HepG2 (cell line): ENCODE results near the gene FDXR. TPM values are rescaled to one million over a fixed set of nuclear protein-coding genes. Genes with fewer than 3 reads are reported as not detected.

ENCODE experiments used
- ATAC-seq: fragments of 200-7000 bp; cut with Tn5 transposase; 3 replicates; pipeline ENCODE4 v1.9.1; 2020; ENCODE audit warnings: mild to moderate bottlenecking, moderate library complexity
- BruUV-seq: library from RNA; stranded (reverse); fragments of 400-500 nt; replicated peaks from 2 replicates; lab custom pipeline; 2021; lab: Mats Ljungman, UMichigan
- CTCF ChIA-PET: fragments of 300-600 bp; formaldehyde crosslinking; extraction: SDS; loops from one replicate; lab custom pipeline; 2021; ENCODE audit warnings: low total read pairs, inconsistent platforms, low intra/inter-chr PET ratio; lab: Yijun Ruan, JAX
- POLR2A ChIA-PET: fragments of 350-600 bp; sonication (Branson Sonifier 250); formaldehyde crosslinking; loops from one replicate; lab custom pipeline; 2020; ENCODE audit warnings: antibody characterized with exemption, inconsistent platforms; lab: Yijun Ruan, JAX
- DNase-seq: peaks from one replicate; pipeline ENCODE4 v3.0.0-alpha.2; 2015; ENCODE audit warnings: low spot score
- FAIRE-seq: peaks from 3 replicates; lab custom pipeline; 2011; peaks lifted over from hg19 to GRCh38; lab: Jason Lieb, UNC
- H2AFZ ChIP-seq: one replicate; pipeline ENCODE4 v1.6.1; 2011; ENCODE audit warnings: low read length, inconsistent platforms
- H3K27ac ChIP-seq: fragments of 300-600 bp; 3 replicates; pipeline ENCODE4 v1.8.0; 2011; ENCODE audit warnings: mixed run types, mild to moderate bottlenecking, mixed read lengths, low read length, inconsistent platforms; ENCODE audit not compliant: insufficient read depth; ENCODE audit errors: extremely low read length
- H3K27me3 ChIP-seq, 2 experiments: fragments of 200-600 bp in 1 of 2; 2 replicates in 1 of 2; 3 replicates in 1 of 2; pipeline versions ENCODE4 v1.6.0 to v1.8.0; 2011; ENCODE audit warnings: low read length in 2 of 2, mild to moderate bottlenecking in 2 of 2, moderate library complexity in 2 of 2, inconsistent platforms in 1 of 2; ENCODE audit not compliant: insufficient read depth in 2 of 2, control insufficient read depth in 1 of 2
- H3K36me3 ChIP-seq, 2 experiments: fragments of 200-600 bp in 1 of 2; replicated peaks in 1 of 2; 2 replicates in 1 of 2; 3 replicates in 1 of 2; pipeline versions ENCODE4 v1.5.1 to v1.8.0; 2011; ENCODE audit warnings: low read length in 2 of 2, inconsistent platforms in 1 of 2; ENCODE audit not compliant: insufficient read depth in 2 of 2, control insufficient read depth in 1 of 2
- H3K4me1 ChIP-seq: 2 replicates; pipeline ENCODE4 v1.5.1; 2012; ENCODE audit warnings: low read length, inconsistent platforms; ENCODE audit not compliant: insufficient read depth
- H3K4me2 ChIP-seq: 2 replicates; pipeline ENCODE4 v1.6.0; 2011; ENCODE audit warnings: low read depth, low read length, inconsistent platforms
- H3K4me3 ChIP-seq, 3 experiments: fragments of 200-600 bp in 1 of 3; sonication (generic), shearing (Covaris generic) in 1 of 3; replicated peaks in 1 of 3; 2 replicates each; pipeline ENCODE4 v1.5.1; 2011 to 2016; ENCODE audit warnings: low read length in 3 of 3, inconsistent platforms in 2 of 3, low read depth in 2 of 3, mild to moderate bottlenecking in 2 of 3, control low read depth in 1 of 3, mixed read lengths in 1 of 3; ENCODE audit not compliant: insufficient read depth in 1 of 3
- H3K79me2 ChIP-seq: one replicate; pipeline ENCODE4 v1.6.1; 2011; ENCODE audit warnings: low read length, inconsistent platforms; ENCODE audit not compliant: insufficient read depth
- H3K9ac ChIP-seq: 2 replicates; pipeline ENCODE4 v1.6.0; 2011; ENCODE audit warnings: mild to moderate bottlenecking, low read depth, low read length, inconsistent platforms; ENCODE audit not compliant: insufficient read depth
- H3K9me3 ChIP-seq: 2 replicates; pipeline ENCODE4 v1.5.1; 2012; ENCODE audit warnings: mild to moderate bottlenecking, low read length
- H4K20me1 ChIP-seq: 2 replicates; pipeline ENCODE4 v1.6.0; 2011; ENCODE audit warnings: inconsistent platforms, mild to moderate bottlenecking, low read length, moderate library complexity; ENCODE audit not compliant: insufficient read depth
- ATF5 ChIP-seq: sonication (generic); formaldehyde crosslinking; IDR thresholded peaks from 2 replicates; pipeline ENCODE4 v1.4.0; 2020; ENCODE audit warnings: mild to moderate bottlenecking, low read depth, missing genetic modification reagents
- CHCHD3 ChIP-seq: sonication (generic); formaldehyde crosslinking; IDR thresholded peaks from 2 replicates; pipeline ENCODE4 v1.8.0; 2022; ENCODE audit warnings: mild to moderate bottlenecking, missing genetic modification reagents, moderate library complexity
- GMEB2 ChIP-seq: IDR thresholded peaks from 2 replicates; pipeline ENCODE4 v1.6.1; 2016; ENCODE audit warnings: missing biosample characterization, missing genetic modification reagents, low read depth
- GPBP1L1 ChIP-seq: sonication (generic); formaldehyde crosslinking; IDR thresholded peaks from 2 replicates; pipeline ENCODE4 v1.5.0; 2020; ENCODE audit warnings: mild to moderate bottlenecking, missing genetic modification reagents
- MBNL3 ChIP-seq: fragments of 250-450 bp; sonication (Bioruptor Pico); conservative IDR thresholded peaks from 2 replicates; pipeline ENCODE4 v1.8.0; 2022; ENCODE audit warnings: mild to moderate bottlenecking, inconsistent platforms
- PHF5A ChIP-seq: IDR thresholded peaks from one replicate; pipeline ENCODE4 v1.6.1; 2018; ENCODE audit warnings: low read depth, missing genetic modification reagents; ENCODE audit not compliant: unreplicated experiment
- ZNF142 ChIP-seq: sonication (generic); formaldehyde crosslinking; IDR thresholded peaks from 2 replicates; pipeline ENCODE4 v1.4.0; 2020; ENCODE audit warnings: missing genetic modification reagents
- ZNF275 ChIP-seq: sonication (generic); formaldehyde crosslinking; IDR thresholded peaks from 2 replicates; pipeline ENCODE4 v1.8.0; 2022; ENCODE audit warnings: missing genetic modification reagents, mild to moderate bottlenecking, inconsistent platforms, borderline replicate concordance
- ZNF446 ChIP-seq: sonication (generic); formaldehyde crosslinking; IDR thresholded peaks from 2 replicates; pipeline ENCODE4 v1.5.0; 2020; ENCODE audit warnings: mild to moderate bottlenecking, missing genetic modification reagents
- ZNF576 ChIP-seq: sonication (generic); formaldehyde crosslinking; IDR thresholded peaks from 2 replicates; pipeline ENCODE4 v1.4.0; 2020; ENCODE audit warnings: mild to moderate bottlenecking, missing genetic modification reagents
- ZNF614 ChIP-seq: IDR thresholded peaks from 2 replicates; pipeline ENCODE4 v1.6.1; 2018; ENCODE audit warnings: missing biosample characterization, missing genetic modification reagents, inconsistent platforms, borderline replicate concordance
- WGBS: methylation state at CpG from one replicate; pipeline ENCODE4 v1.1.6; 2017; ENCODE audit warnings: low lambda C conversion rate; 5-methylcytosine and 5-hydroxymethylcytosine counted together
- in situ Hi-C: cut with HindIII; loops from 2 replicates; pipeline ENCODE4 v1.10.0; 2017; ENCODE audit warnings: low pct_unique_long_range_greater_than_20kb; ENCODE audit not compliant: extremely low pct_ligation_motif_present
- intact Hi-C: fragments of 100-400 bp; cut with micrococcal nuclease; formaldehyde crosslinking; loops from one replicate; pipeline ENCODE4 v1.10.0; 2022; ENCODE audit not compliant: unreplicated experiment
- polyA plus RNA-seq, 8 experiments: library from polyadenylated mRNA; depleted of rRNA in 3 of 8; stranded (reverse) in 7 of 8; unstranded in 1 of 8; fragments of >200 nt; fragmentation: Illumina TruSeq in 4 of 8; extraction: Trizol in 4 of 8; gene quantifications; 2 replicates each; pipeline versions ENCODE4 v1.2.1 to v1.2.3, GENCODE V29; 2011 to 2016; ENCODE audit warnings: low read depth in 4 of 8, missing spikeins in 1 of 8, mixed read lengths in 1 of 8; ENCODE audit not compliant: insufficient read depth in 1 of 8
- total RNA-seq, 5 experiments: library from RNA; depleted of rRNA; stranded (reverse); fragments of >200 nt; fragmentation: Illumina TruSeq; extraction: Trizol; gene quantifications; 2 replicates each; pipeline ENCODE4 v1.2.3, GENCODE V29; 2016; ENCODE audit warnings: low read depth in 1 of 5

Gene FDXR
- total and polyA plus RNA-seq, 2 of the 13 experiments (the other 11 are each of a cell fraction or from before 2014, with no cell fraction given), result 23.4 to 116 TPM

- ATAC-seq (no peak), DNase-seq (no peak), FAIRE-seq (no peak)
- BruUV-seq, result no TSS peak
- Histone ChIP-seq H3K9ac (no peak overlapping the region), H3K4me2 (no peak overlapping the region), H3K27me3 (no peaks in the 10 kb centered on the region), H3K27ac (no peak overlapping the region), H2AFZ (no peak overlapping the region), H3K79me2 (no peaks in the 10 kb centered on the region), H3K4me1 (peaks cover 15% of the 10 kb centered on the region), H3K36me3 (peaks cover 3% of the 10 kb centered on the region in 2 experiments; a peak in 1 of 5 replicates), H3K4me3 (no peak overlapping the region), H4K20me1 (no peaks in the 10 kb centered on the region), H3K9me3 (no peaks in the 10 kb centered on the region)
- intact Hi-C loops (no loop called here), in situ Hi-C loops (no loop called here)
- ChIA-PET POLR2A (interaction anchor here (1.0 to 1.2 kb wide), 2 partner anchors 9 to 406 kb away, joined by 3 read pairs; no protein-coding TSS in a partner anchor), CTCF (no interaction called here)
- WGBS, result 81% methylated on average over 16 of the region's 16 CpGs
- TF ChIP-seq ZNF614 (CRISPR knock-in tag) (no peak), ATF5 (no peak), GMEB2 (CRISPR knock-in tag) (no peak), ZNF142 (CRISPR knock-in tag) (no peak), ZNF275 (CRISPR knock-in tag) (no peak), GPBP1L1 (CRISPR knock-in tag) (no peak), CHCHD3 (CRISPR knock-in tag) (no peak), MBNL3 (CRISPR knock-in tag) (no peak), ZNF446 (CRISPR knock-in tag) (no peak), ZNF576 (CRISPR knock-in tag) (no peak), PHF5A (no peak)
Observed at GRCh38 chr17:74833501-74834377, 39.1 kb downstream of the FDXR start.
